Airway epithelial cell (primary cell): ENCODE data around the gene DCTN5. TPM values are rescaled to one million over a fixed set of nuclear protein-coding genes. Genes with fewer than 3 reads are reported as not detected.

Source experiments
- total RNA-seq: library from RNA; depleted of rRNA; stranded (reverse); fragments of >200 nt; gene quantifications from 2 replicates; pipeline ENCODE4 v1.2.3, GENCODE V29; 2015

DCTN5 gene
- 47.9 and 48.0 TPM in 2 replicates for total RNA-seq

DNA sequence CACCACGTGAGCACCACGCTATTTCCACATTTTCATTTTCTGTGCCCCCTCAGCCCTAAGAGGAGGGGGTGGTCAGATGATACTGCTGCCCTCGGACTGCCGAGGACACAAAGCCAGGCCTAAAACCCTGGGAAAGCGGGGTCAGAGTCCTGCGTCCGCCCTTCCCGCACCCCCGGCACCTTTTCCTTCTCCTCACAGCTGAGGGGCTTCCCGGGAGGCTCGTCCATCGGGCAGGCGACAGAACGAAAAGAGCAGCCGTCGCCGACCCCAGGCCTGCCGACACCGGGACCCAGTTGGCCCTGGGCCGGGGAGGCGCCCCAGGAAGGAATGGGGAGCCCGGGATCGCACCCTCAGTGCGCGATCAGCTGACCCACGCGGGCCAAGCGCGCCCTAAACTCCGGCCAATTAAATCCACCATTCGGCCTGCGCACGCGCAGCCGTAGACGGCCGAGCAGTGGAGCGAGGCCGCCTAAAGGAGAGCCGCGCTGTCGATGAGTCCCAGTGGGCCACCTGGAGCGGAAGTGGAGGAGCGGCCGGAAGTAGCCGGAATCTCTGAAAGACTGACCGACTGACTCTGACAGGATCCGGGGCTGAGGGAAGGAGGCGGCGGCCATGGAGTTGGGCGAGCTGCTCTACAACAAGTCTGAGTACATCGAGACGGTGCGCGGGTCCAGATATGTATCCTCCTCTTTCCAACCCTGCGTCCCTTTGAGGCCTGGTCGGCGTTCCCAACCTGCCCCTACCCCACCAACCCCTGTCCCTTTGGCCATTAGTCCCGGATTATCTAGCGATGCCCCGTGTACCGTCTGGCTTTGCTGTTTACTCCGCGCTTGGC lies at the start of gene DCTN5, which contains the start of gene PALB2:
DCTN5 (plus strand) TSS at position 536 of the 835 bp plus-strand sequence; CDS start at position 613, 77 bp downstream.
PALB2 (minus strand) TSS at position 380 of the 835 bp plus-strand sequence; CDS start at position 227, 153 bp downstream.

DNA sequence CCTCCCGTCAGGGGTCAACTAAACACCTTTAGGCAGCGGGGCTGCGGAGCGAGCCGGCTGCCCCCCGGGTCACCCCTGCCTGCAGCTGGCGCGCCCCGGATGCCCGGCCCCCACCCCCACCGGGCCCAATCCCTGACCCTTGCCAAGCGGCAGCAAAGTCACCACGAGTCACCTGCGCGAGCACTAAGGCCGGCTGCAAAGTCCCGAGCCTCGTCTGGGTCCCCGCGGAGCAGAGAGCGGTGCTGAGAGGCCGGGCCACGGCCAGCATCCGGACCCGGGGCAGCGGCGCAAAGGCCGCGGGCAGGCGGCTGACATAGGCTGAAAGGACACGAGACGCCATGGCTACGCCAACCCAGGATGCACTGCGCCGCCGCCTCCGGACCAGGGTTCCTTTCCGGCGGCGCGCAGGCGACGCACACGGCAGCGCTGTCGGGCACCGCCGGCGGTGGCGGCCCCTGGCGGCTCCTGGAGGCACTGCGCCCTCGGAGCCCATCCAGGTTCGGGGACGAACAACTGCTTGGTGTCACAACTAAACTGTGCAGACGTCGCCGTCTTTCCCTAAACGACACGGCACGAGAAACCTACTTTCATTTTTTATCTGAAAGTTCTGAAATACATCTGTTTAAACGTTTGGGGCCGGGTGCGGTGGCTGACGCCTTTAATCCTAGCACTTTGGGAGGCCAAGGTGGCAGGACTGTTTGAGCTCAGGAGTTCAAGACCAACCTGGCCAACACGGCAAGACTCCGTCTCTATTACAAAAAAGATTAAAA lies 45.1 kb upstream of the DCTN5 start, which contains the start of gene NDUFAB1:
NDUFAB1 (minus strand) TSS at position 366 of the 770 bp plus-strand sequence; CDS start at position 340, 26 bp downstream.

DNA sequence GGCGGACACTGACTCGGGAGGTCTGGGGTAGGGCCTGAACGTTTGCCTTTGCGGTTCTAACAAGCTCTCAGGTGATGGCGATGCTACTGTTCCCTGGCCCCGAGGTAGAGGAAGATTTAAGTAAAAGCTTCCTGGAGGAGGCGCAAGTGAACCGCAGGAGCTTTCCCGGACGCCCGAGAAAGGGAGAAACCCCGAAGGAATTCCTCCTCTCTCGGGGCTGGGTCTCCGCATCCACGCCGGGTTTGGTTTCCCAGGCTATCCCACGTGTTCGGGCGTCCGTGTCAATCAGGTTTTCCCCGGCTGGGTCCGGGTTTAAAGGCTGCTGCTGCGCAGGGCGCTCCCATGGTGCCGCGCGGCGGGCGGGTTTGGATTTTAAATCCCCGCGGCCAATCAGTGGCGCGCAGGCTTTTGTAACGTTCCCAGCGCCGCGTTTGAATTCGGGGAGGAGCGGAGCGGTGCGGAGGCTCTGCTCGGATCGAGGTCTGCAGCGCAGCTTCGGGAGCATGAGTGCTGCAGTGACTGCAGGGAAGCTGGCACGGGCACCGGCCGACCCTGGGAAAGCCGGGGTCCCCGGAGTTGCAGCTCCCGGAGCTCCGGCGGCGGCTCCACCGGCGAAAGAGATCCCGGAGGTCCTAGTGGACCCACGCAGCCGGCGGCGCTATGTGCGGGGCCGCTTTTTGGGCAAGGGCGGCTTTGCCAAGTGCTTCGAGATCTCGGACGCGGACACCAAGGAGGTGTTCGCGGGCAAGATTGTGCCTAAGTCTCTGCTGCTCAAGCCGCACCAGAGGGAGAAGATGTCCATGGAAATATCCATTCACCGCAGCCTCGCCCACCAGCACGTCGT lies 37.4 kb downstream of the DCTN5 start, which contains the start of gene PLK1:
PLK1 (plus strand) TSS at position 460 of the 844 bp plus-strand sequence; CDS start at position 504, 44 bp downstream.

DNA sequence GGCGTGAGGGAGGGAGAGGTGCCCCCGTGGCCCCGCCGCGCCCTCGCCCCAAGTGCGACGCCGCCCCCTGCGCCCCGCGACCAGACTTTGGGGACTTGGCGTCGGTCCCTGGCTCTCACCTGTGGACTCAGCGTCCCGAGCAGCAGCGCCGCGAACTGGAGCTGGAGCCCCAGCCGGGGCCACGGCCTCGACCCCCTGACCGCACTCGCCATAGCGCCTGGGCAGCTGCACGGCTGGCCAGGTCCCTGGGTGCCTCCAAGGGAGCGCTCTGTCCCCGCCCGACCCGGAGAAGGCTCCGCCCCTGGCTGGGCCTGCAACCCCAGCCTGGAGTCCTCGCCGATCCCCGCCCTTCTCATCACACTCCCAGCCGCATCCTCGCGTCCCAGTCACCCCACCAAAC lies 71.7 kb downstream of the DCTN5 start, which contains the start of gene ERN2:
ERN2 (minus strand) TSS at position 247 of the 400 bp plus-strand sequence; CDS start at position 212, 35 bp downstream.

Other genes with a start within 250 kb of the DCTN5 start
- 6.8 and 10.2 TPM in 2 replicates for gene COG7, start 188.3 kb upstream of the DCTN5 start, total RNA-seq
- gene GGA2, start 131.0 kb upstream of the DCTN5 start, total RNA-seq: 12.4 and 21.6 TPM in 2 replicates
- 33.3 and 51.0 TPM in 2 replicates for gene EARS2, start 84.1 kb upstream of the DCTN5 start, total RNA-seq
- gene UBFD1, start 83.7 kb upstream of the DCTN5 start, total RNA-seq: 84.5 and 106 TPM in 2 replicates
- 173 and 197 TPM in 2 replicates for gene NDUFAB1, start 45.1 kb upstream of the DCTN5 start, total RNA-seq
- 11.8 and 12.2 TPM in 2 replicates for gene PALB2, start 156 bp upstream of the DCTN5 start, total RNA-seq
- 53.6 and 57.6 TPM in 2 replicates for gene PLK1, start 37.4 kb downstream of the DCTN5 start, total RNA-seq
- 0.28 and 0.49 TPM in 2 replicates for gene ERN2, start 71.8 kb downstream of the DCTN5 start, total RNA-seq
- 0.37 and 0.85 TPM in 2 replicates for gene CHP2, start 113.6 kb downstream of the DCTN5 start, total RNA-seq
- gene PRKCB, start 194.5 kb downstream of the DCTN5 start, total RNA-seq: not detected in 2 replicates